AG04449 (cell line): ENCODE results near the gene HHLA2.

Experiments
- CTCF ChIA-PET: fragments of 350-600 bp; formaldehyde crosslinking; extraction: SDS; loops from one replicate; lab custom pipeline; 2021; ENCODE audit warnings: antibody characterized with exemption; lab: Yijun Ruan, JAX
- POLR2A ChIA-PET: fragments of 400-600, 350-600 bp; formaldehyde crosslinking; extraction: SDS; loops from one replicate; lab custom pipeline; 2020; ENCODE audit warnings: antibody characterized with exemption, inconsistent platforms; lab: Yijun Ruan, JAX
- DNase-seq: peaks from one replicate; pipeline ENCODE4 v3.0.0-alpha.2; 2010; ENCODE audit warnings: low read depth, low spot score
- H3K4me3 ChIP-seq: 2 replicates; pipeline ENCODE4 v1.5.1; 2011; ENCODE audit warnings: low read depth, mild to moderate bottlenecking, control low read depth, low read length
- CTCF ChIP-seq: IDR thresholded peaks from one replicate; pipeline ENCODE4 v1.5.1; 2011; ENCODE audit warnings: mild to moderate bottlenecking, moderate library complexity, low read length, control low read depth, inconsistent platforms; ENCODE audit not compliant: insufficient read depth; ENCODE audit errors: missing control alignments

Gene HHLA2

GRCh38 chr3:108403198-108403597 is 106.8 kb downstream of the HHLA2 start:
- CTCF ChIA-PET = interaction anchor here (4.7 kb wide), 1 partner anchor 251 kb away, joined by 34 read pairs; no protein-coding TSS in a partner anchor

GRCh38 chr3:108403686-108404345 is 107.5 kb downstream of the HHLA2 start:
- ChIA-PET CTCF (interaction anchor here (2.1 to 4.7 kb wide), 4 partner anchors 10 to 465 kb away, joined by 9 to 34 read pairs (median 14); no protein-coding TSS in a partner anchor), POLR2A (no interaction called here)
- no peak overlapping the region for H3K4me3 ChIP-seq
- no peak for TF ChIP-seq CTCF
- peak; percentile 41 for DNase-seq

More at GRCh38 chr3:108403198-108403597, 106.8 kb downstream of the HHLA2 start:
- no peak for TF ChIP-seq CTCF
- POLR2A ChIA-PET = no interaction called here
- DNase-seq = no peak
- H3K4me3 ChIP-seq = no peak overlapping the region

GRCh38 chr3:108404368-108404767 is 108.0 kb downstream of the HHLA2 start:
- ChIA-PET CTCF (interaction anchor here (1.3 to 4.7 kb wide), 8 partner anchors 10 to 744 kb away, joined by 4 to 34 read pairs (median 8); no protein-coding TSS in a partner anchor), POLR2A (no interaction called here)
- H3K4me3 ChIP-seq = no peak overlapping the region
- no peak for TF ChIP-seq CTCF
- DNase-seq = peak; percentile 37

- H3K4me3 ChIP-seq = no peak overlapping the region
- CTCF ChIA-PET = interaction anchor here (0.8 to 4.7 kb wide), 18 partner anchors 8 to 746 kb away, joined by 3 to 34 read pairs (median 5); no protein-coding TSS in a partner anchor
- POLR2A ChIA-PET = no interaction called here
- TF ChIP-seq CTCF = no peak
- DNase-seq = no peak
Measured at GRCh38 chr3:108406063-108406660, 109.8 kb downstream of the HHLA2 start.

GRCh38 chr3:108406661-108407206 is 110.4 kb downstream of the HHLA2 start:
- no peak for DNase-seq
- peak; percentile 70 for TF ChIP-seq CTCF
- CTCF ChIA-PET = interaction anchor here (0.7 to 4.7 kb wide), 14 partner anchors 11 to 468 kb away, joined by 3 to 34 read pairs (median 5); no protein-coding TSS in a partner anchor
- POLR2A ChIA-PET = no interaction called here
- H3K4me3 ChIP-seq = no peak overlapping the region

GRCh38 chr3:108407886-108408285 is 111.5 kb downstream of the HHLA2 start:
- TF ChIP-seq CTCF = no peak
- H3K4me3 ChIP-seq = no peak overlapping the region
- CTCF ChIA-PET = interaction anchor here (0.8 to 2.4 kb wide), 9 partner anchors 10 to 629 kb away, joined by 3 to 11 read pairs (median 4); no protein-coding TSS in a partner anchor
- DNase-seq = no peak
- POLR2A ChIA-PET = no interaction called here
